A549 treated with AZD2906 at 1 μM for 4 hours (cell line): ENCODE data around the gene SLC25A45. TPM values are rescaled to one million over a fixed set of nuclear protein-coding genes. Genes with fewer than 3 reads are reported as not detected.

Experiments
- total RNA-seq: library from RNA; stranded (reverse); fragments of 200-300 nt; extraction: Qiagen RNA extraction; gene quantifications from 5 replicates; pipeline ENCODE4 v1.2.3, GENCODE V29; 2022

The SLC25A45 gene, protein sequence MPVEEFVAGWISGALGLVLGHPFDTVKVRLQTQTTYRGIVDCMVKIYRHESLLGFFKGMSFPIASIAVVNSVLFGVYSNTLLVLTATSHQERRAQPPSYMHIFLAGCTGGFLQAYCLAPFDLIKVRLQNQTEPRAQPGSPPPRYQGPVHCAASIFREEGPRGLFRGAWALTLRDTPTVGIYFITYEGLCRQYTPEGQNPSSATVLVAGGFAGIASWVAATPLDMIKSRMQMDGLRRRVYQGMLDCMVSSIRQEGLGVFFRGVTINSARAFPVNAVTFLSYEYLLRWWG
- 12.1 to 15.2 TPM (median 14.2 TPM) in 5 replicates for total RNA-seq

DNA sequence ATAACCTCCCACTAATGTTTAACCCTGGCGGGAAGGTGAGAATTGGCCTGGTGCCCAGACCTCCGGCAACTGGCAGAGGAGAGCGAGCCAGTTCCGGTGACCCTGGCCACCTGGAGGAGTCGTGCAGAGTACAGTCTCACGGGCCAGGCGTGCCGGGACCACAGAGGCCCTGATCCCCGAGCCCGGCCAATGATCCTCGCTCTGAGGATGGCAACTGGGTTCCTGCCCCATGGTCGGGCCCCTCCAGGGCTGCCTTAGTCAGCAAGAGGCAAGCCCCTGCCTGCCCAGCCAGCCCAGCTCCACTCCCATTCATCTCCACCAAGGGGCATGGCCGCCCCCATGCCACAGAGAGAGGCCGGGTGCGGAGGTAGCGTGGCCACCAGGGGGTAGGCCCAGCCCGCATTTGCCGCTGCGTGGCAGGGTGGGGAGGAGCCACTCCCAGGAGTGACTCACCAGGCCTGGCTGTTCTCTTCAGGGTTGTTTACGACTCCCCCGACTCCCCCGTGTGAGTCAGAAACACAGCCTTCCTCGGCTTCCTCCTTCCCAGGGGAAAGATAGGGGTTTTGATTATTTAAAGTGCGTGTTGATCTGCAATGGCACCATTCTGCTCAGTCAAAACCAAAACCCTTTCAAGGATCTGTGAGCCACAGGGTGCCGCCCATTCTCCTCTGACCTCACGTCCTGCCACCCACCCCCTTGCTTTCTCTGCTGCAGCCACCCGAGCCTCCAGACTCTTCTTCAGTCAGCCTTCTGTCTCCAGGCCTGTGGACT, at the start of gene SLC25A45:
SLC25A45 (minus strand) TSS at position 614 of the 771 bp plus-strand sequence. CDS start 695 bp downstream, outside the sequence.

DNA sequence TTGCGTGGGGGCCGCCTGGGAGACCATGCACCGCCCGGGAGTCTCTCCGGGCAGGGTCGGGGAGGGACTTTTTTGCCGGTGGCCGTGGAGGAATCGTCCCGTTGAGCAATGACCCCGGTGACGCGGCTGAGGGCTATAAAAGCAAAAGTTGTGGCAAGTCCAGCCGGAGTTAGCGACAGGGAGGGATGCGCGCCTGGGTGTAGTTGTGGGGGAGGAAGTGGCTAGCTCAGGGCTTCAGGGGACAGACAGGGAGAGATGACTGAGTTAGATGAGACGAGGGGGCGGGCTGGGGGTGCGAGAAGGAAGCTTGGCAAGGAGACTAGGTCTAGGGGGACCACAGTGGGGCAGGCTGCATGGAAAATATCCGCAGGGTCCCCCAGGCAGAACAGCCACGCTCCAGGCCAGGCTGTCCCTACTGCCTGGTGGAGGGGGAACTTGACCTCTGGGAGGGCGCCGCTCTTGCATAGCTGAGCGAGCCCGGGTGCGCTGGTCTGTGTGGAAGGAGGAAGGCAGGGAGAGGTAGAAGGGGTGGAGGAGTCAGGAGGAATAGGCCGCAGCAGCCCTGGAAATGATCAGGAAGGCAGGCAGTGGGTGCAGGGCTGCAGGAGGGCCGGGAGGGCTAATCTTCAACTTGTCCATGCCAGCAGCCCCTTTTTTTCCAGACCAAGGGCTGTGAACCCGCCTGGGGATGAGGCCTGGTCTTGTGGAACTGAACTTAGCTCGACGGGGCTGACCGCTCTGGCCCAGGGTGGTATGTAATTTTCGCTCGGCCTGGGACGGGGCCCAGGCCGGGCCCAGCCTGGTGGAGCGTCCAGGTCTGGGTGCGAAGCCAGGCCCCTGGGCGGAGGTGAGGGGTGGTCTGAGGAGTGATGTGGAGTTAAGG, 40.4 kb upstream of the SLC25A45 start, which contains the start of gene NEAT1:
NEAT1 (plus strand) TSS at position 166 of the 883 bp plus-strand sequence.

DNA sequence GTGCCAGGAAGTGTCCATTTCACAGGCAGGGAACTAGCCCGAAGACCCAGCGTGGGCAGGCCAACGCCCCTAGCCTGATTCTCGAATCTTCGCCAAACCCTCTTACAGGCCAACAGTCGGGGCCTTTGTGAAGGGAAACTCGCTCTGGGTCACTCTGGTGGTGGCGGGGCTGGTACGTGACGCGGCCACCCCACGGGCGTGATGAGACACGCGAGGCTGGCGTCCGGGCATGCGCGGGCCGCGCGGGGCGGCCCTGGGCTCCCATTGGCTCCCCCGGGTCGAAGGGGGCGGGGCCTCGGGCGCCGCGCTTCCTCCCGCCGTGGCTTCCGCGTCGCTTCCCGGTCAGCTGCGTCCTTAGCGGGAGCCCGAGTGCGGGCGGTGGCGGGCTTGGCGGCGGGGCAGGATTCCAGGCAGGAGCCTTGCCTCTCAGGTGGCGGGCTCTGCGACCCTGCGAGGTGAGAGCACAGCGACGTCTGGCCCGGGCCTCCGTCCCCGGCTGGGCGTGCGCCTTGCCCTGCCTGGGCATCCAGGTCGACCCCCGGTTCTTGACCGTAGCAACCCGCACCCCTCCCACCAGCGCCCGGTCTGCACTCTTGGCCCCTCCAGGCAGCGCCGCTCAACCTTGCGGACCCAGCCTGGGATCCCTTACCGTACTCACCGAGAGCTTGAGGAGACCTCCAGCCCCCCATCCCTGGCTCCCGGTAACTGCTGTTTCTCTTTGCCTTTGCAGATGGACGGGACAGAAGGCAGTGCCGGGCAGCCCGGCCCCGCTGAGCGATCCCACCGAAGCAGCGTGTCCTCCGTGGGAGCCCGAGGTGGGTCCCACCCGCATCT, 4.1 kb upstream of the SLC25A45 start, which contains the start of gene FRMD8:
FRMD8 (plus strand) TSS at position 331 of the 834 bp plus-strand sequence; CDS start at position 731, 400 bp downstream.

DNA sequence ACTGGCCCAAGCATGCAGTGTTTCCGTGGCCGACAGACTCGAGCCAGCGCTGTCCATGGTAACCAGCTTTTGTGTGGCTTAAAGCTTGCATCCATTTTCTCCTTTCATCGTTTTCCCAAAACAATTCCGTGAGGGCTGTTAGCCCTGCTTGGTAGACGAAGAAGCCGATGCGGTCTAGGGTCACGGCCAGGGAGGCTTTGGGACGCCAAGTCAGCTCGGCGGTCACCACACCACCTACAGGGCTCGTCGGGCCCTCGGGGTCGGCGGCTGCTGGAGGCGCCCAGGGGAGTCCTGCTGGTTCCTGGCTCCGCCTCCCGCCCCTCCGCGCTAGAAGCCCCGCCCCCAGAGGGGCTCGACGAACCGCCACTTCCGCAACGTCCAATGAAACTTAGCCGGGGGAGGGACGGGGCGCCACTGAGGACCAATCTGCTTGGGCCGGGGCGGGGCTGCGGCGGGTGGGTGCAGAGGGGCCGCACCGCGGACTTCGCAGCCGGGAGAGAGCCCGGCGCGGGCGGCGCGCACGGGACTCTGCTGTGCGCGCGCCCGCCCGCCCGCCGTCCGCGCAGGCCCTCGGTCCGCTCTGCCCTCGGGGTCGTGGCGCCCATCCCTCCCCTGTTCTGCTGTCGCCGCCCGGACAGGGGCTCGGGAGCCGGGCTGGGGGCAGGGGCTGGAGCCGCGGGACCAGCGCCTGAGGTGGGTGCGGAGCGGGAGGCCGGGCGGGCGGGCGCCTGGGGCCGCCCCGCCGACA, 28.0 kb downstream of the SLC25A45 start, which contains the start of gene TIGD3:
TIGD3 (plus strand) TSS at position 487 of the 748 bp plus-strand sequence. CDS start 1,058 bp downstream, outside the sequence.

Other genes starting within 250 kb of the SLC25A45 start
- gene SYVN1, start 248.1 kb downstream of the SLC25A45 start, total RNA-seq = 29.0 to 41.9 TPM (median 39.5 TPM) in 5 replicates
- gene SPDYC, start 212.4 kb downstream of the SLC25A45 start, total RNA-seq = not detected in 5 replicates
- gene CAPN1, start 200.7 kb downstream of the SLC25A45 start, total RNA-seq = 107 to 119 TPM (median 117 TPM) in 5 replicates
- gene POLA2, start 120.7 kb downstream of the SLC25A45 start, total RNA-seq = 12.4 to 15.4 TPM (median 13.8 TPM) in 5 replicates
- gene CDC42EP2, start 67.8 kb downstream of the SLC25A45 start, total RNA-seq = 14.1 to 21.9 TPM (median 19.2 TPM) in 5 replicates
- 39.6 to 46.8 TPM (median 40.9 TPM) in 5 replicates for gene DPF2, start 48.8 kb downstream of the SLC25A45 start, total RNA-seq
- gene TIGD3, start 27.9 kb downstream of the SLC25A45 start, total RNA-seq = 0.94 to 1.3 TPM (median 1.2 TPM) in 5 replicates
- 45.6 to 53.2 TPM (median 48.9 TPM) in 5 replicates for gene FRMD8, start 4.0 kb upstream of the SLC25A45 start, total RNA-seq
- 123 to 204 TPM (median 187 TPM) in 5 replicates for gene NEAT1, start 40.2 kb upstream of the SLC25A45 start, total RNA-seq
- 42.9 to 87.3 TPM (median 59.9 TPM) in 5 replicates for gene MALAT1, start 116.4 kb upstream of the SLC25A45 start, total RNA-seq
- 47.8 to 62.4 TPM (median 58.2 TPM) in 5 replicates for gene SCYL1, start 142.4 kb upstream of the SLC25A45 start, total RNA-seq
- gene LTBP3, start 175.7 kb upstream of the SLC25A45 start, total RNA-seq = 89.3 to 122 TPM (median 106 TPM) in 5 replicates
- gene ZNRD2, start 187.8 kb upstream of the SLC25A45 start, total RNA-seq = 63.9 to 77.4 TPM (median 76.9 TPM) in 5 replicates
- gene FAM89B, start 189.9 kb upstream of the SLC25A45 start, total RNA-seq = 26.3 to 47.9 TPM (median 45.5 TPM) in 5 replicates
- gene EHBP1L1, start 193.4 kb upstream of the SLC25A45 start, total RNA-seq = 27.8 to 36.2 TPM (median 31.5 TPM) in 5 replicates
- gene KCNK7, start 213.2 kb upstream of the SLC25A45 start, total RNA-seq = 0.51 to 0.95 TPM (median 0.72 TPM) in 5 replicates
- gene MAP3K11, start 231.6 kb upstream of the SLC25A45 start, total RNA-seq = 37.7 to 49.0 TPM (median 47.6 TPM) in 5 replicates
- 26.0 to 36.3 TPM (median 34.9 TPM) in 5 replicates for gene PCNX3, start 233.1 kb upstream of the SLC25A45 start, total RNA-seq